HL-60 (cell line): Measurements from ENCODE around the gene ZNF618.

Experiments used
- CTCF ChIP-seq: IDR thresholded peaks from one replicate; pipeline ENCODE4 v1.5.1; 2011; ENCODE audit warnings: low read length, control low read depth, inconsistent platforms; ENCODE audit not compliant: insufficient read depth
- POLR2AphosphoS5 ChIP-seq: IDR thresholded peaks from 2 replicates; pipeline ENCODE4 v1.6.1; 2012; ENCODE audit warnings: low read depth
- REST ChIP-seq: IDR thresholded peaks from 2 replicates; pipeline ENCODE4 v1.6.1; 2012; ENCODE audit warnings: low read depth; ENCODE audit not compliant: insufficient replicate concordance
- SPI1 ChIP-seq: IDR thresholded peaks from 2 replicates; pipeline ENCODE4 v1.6.1; 2012; ENCODE audit warnings: low read depth, mild to moderate bottlenecking, borderline replicate concordance

- no peak for TF ChIP-seq CTCF
- no peak for TF ChIP-seq REST
- no peak for TF ChIP-seq SPI1
- no peak for TF ChIP-seq POLR2AphosphoS5
Measured at GRCh38 chr9:113898596-113898995, 22.5 kb downstream of the ZNF618 start.
